Chondrocyte (in vitro differentiated cells): Measurements from ENCODE around the gene ANGPTL4. TPM values are rescaled to one million over a fixed set of nuclear protein-coding genes. Genes with fewer than 3 reads are reported as not detected.
"Not testable (repeated sequence)": the region's sequence is repeated elsewhere in the genome, so short reads cannot be mapped to it uniquely, and the experiment has no call there.

Source experiments
- DNase-seq: peaks from one replicate; pipeline ENCODE4 v3.0.0; 2021; ENCODE audit warnings: mixed read lengths, low spot score
- H3K27ac Mint-ChIP-seq: one replicate; pipeline ENCODE4 v1.8.0; 2021; ENCODE audit warnings: mild to moderate bottlenecking, moderate library complexity, mixed read lengths; ENCODE audit not compliant: unreplicated experiment
- H3K27me3 Mint-ChIP-seq: 2 replicates; pipeline ENCODE4 v1.8.0; 2021; ENCODE audit warnings: low read depth, mixed read lengths
- H3K36me3 Mint-ChIP-seq: 2 replicates; pipeline ENCODE4 v1.8.0; 2021; ENCODE audit warnings: low read depth, mixed read lengths
- H3K4me1 Mint-ChIP-seq: 2 replicates; pipeline ENCODE4 v1.8.0; 2021; ENCODE audit warnings: low read depth, mild to moderate bottlenecking, mixed read lengths
- H3K4me3 Mint-ChIP-seq: one replicate; pipeline ENCODE4 v1.8.0; 2021; ENCODE audit warnings: mild to moderate bottlenecking, moderate library complexity, mixed read lengths; ENCODE audit not compliant: unreplicated experiment
- H3K9me3 Mint-ChIP-seq: 2 replicates; pipeline ENCODE4 v1.8.0; 2021; ENCODE audit warnings: low read depth, mixed read lengths
- CTCF ChIP-seq: fragments of 200-600 bp; sonication (generic); IDR thresholded peaks from 2 replicates; pipeline ENCODE4 v1.5.0; 2021; ENCODE audit warnings: antibody characterized with exemption, mild to moderate bottlenecking, moderate library complexity
- long read RNA-seq: library from polyadenylated mRNA; stranded (forward); transcript quantifications from one replicate; pipeline ENCODE4 v2.0.0, GENCODE V29; 2021
- total RNA-seq: library from RNA; stranded (reverse); gene quantifications from 3 replicates; pipeline ENCODE4 v1.2.1, GENCODE V29; 2021

Gene ANGPTL4
- 56.4 to 143 TPM (median 127 TPM) in 3 replicates for total RNA-seq
- long read RNA-seq, transcript ANGPTL4-201 (7 exons, 1,879 nt) = major isoform, 441 of 563 reads
- long read RNA-seq, transcript ANGPTL4-202 (6 exons, 1,705 nt) = minor isoform, 50 of 563 reads
- long read RNA-seq, partial matches to known transcripts = 20 of 563 reads
- long read RNA-seq, other reads (novel, unspliced or antisense) = 52 of 563 reads

- Mint-ChIP-seq H3K36me3 (peaks cover 7% of the 10 kb centered on the region), H3K4me1 (peaks cover 63% of the 10 kb centered on the region), H3K27ac (peak within 1 kb of the TSS; percentile 100), H3K9me3 (no peaks in the 10 kb centered on the region), H3K4me3 (peak within 1 kb of the TSS; percentile 92), H3K27me3 (no peaks in the 10 kb centered on the region)
- peak; percentile 63 for TF ChIP-seq CTCF
- no peak for DNase-seq
Measured at GRCh38 chr19:8363803-8364771, at the start of gene ANGPTL4. Gene ANGPTL4, plus strand, starts transcription at chr19:8364155. Its CDS starts 167 bp downstream, at chr19:8364322.

GRCh38 chr19:8314981-8315640 is 48.8 kb upstream of the ANGPTL4 start:
- DNase-seq = peak; percentile 30
- H3K9me3 Mint-ChIP-seq, H3K27me3 Mint-ChIP-seq, H3K4me3 Mint-ChIP-seq, H3K4me1 Mint-ChIP-seq, H3K27ac Mint-ChIP-seq, H3K36me3 Mint-ChIP-seq: not testable (repeated sequence)

- H3K9me3 Mint-ChIP-seq = no peaks in the 10 kb centered on the region
- H3K4me1 Mint-ChIP-seq = peaks cover 12% of the 10 kb centered on the region
- no peak overlapping the region for H3K27ac Mint-ChIP-seq
- TF ChIP-seq CTCF = no peak
- DNase-seq = peak; percentile 83
- peaks cover 1% of the 10 kb centered on the region for H3K36me3 Mint-ChIP-seq
- no peak overlapping the region for H3K4me3 Mint-ChIP-seq
- no peaks in the 10 kb centered on the region for H3K27me3 Mint-ChIP-seq
Measured at GRCh38 chr19:8316351-8317125, 47.4 kb upstream of the ANGPTL4 start.

GRCh38 chr19:8318835-8319234 is 45.1 kb upstream of the ANGPTL4 start:
- H3K27ac Mint-ChIP-seq, H3K27me3 Mint-ChIP-seq, DNase-seq, H3K9me3 Mint-ChIP-seq, H3K4me3 Mint-ChIP-seq: not testable (repeated sequence)
- peak; percentile 48 for TF ChIP-seq CTCF
- Mint-ChIP-seq H3K4me1 (peaks cover 28% of the 10 kb centered on the region), H3K36me3 (peaks cover 12% of the 10 kb centered on the region)

GRCh38 chr19:8319807-8320520 is 44.0 kb upstream of the ANGPTL4 start:
- no peak for TF ChIP-seq CTCF
- H3K9me3 Mint-ChIP-seq = no peaks in the 10 kb centered on the region

More at GRCh38 chr19:8319807-8320520, 44.0 kb upstream of the ANGPTL4 start:
- Mint-ChIP-seq H3K27me3 (no peaks in the 10 kb centered on the region), H3K4me1 (peaks cover 28% of the 10 kb centered on the region), H3K36me3 (peaks cover 12% of the 10 kb centered on the region), H3K27ac (peak overlapping the region; percentile 98), H3K4me3 (peak overlapping the region; percentile 99)
- DNase-seq = no peak
